Ovary (tissue), 3 donors: Measurements from ENCODE around the gene PTPN1.

ENCODE experiments used
- EP300 ChIP-seq: sonication (generic); formaldehyde crosslinking; IDR thresholded peaks from one replicate; pipeline ENCODE4 v1.6.1; 2017; ENCODE audit warnings: antibody characterized with exemption
- POLR2A ChIP-seq: fragments of 450-650 bp; IDR thresholded peaks from one replicate; pipeline ENCODE4 v1.6.1; 2017; ENCODE audit warnings: antibody characterized with exemption, mild to moderate bottlenecking, moderate library complexity
- TF ChIP-seq, protein P1 (sequence below), 3 donors: fragments of 450-650 bp in 2 of 3; fragments of 200-600 bp in 1 of 3; IDR thresholded peaks; one replicate each; pipeline versions ENCODE4 v1.5.1 to v1.8.0; 2016 to 2022; ENCODE audit warnings: antibody characterized with exemption in 3 of 3, mild to moderate bottlenecking in 1 of 3
- donor health status: DM: no; HTN: no; CAD: no.

DNA sequence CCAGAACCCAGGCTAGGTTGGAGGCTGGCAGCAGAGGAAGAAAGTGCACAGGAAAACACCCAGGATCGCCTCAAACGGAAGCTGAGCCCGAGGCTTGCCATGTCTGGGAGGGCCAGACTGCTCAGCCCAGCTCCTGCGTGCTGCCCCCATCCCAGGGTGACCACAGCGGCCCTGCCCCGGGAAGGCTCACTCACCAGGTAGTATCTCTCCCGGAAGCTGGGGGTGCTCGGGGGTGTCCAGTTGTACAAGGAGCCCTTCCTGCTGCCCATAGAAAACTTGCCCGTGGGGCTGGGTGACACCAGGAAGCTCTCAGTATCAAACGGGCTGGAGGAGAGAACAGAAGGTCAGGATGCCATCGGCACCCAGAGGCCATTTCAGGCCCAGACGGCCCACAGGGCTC, 94.3 kb downstream of the PTPN1 start:
- TF ChIP-seq, protein P1, sequence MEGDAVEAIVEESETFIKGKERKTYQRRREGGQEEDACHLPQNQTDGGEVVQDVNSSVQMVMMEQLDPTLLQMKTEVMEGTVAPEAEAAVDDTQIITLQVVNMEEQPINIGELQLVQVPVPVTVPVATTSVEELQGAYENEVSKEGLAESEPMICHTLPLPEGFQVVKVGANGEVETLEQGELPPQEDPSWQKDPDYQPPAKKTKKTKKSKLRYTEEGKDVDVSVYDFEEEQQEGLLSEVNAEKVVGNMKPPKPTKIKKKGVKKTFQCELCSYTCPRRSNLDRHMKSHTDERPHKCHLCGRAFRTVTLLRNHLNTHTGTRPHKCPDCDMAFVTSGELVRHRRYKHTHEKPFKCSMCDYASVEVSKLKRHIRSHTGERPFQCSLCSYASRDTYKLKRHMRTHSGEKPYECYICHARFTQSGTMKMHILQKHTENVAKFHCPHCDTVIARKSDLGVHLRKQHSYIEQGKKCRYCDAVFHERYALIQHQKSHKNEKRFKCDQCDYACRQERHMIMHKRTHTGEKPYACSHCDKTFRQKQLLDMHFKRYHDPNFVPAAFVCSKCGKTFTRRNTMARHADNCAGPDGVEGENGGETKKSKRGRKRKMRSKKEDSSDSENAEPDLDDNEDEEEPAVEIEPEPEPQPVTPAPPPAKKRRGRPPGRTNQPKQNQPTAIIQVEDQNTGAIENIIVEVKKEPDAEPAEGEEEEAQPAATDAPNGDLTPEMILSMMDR (IDR thresholded peaks at IDR 0.05): no peak
- TF ChIP-seq POLR2A: no peak
- TF ChIP-seq EP300: no peak
